Mesenteric fat pad (tissue), 1 donor: Measurements from ENCODE around the gene TFPT. TPM values are rescaled to one million over a fixed set of nuclear protein-coding genes. Genes with fewer than 3 reads are reported as not detected.
A peak's percentile ranks its signal among the peaks of the same experiment; 100 is the strongest.

ENCODE experiments used
- DNase-seq: peaks from one replicate; pipeline ENCODE4 v3.0.0-alpha.2; 2020; ENCODE audit warnings: low spot score
- long read RNA-seq: library from polyadenylated mRNA; unstranded; transcript quantifications from one replicate; pipeline ENCODE4 v2.0.0, GENCODE V29; 2020
- total RNA-seq: library from RNA; stranded (reverse); fragmentation: NEBNext Ultra II Directional; extraction: Animal tissue kit (Norgen Biotek cat#: 25700); gene quantifications from one replicate; pipeline ENCODE4 v1.2.1, GENCODE V29; 2021
- donor health status: DM: yes; HTN: yes; CAD: no.

Gene TFPT
- total RNA-seq: 16.7 TPM
- long read RNA-seq, transcript TFPT-203 (6 exons, 1,205 nt): major isoform, 7 of 9 reads
- long read RNA-seq, partial matches to known transcripts: 1 of 9 reads
- long read RNA-seq, other reads (novel, unspliced or antisense): 0 of 9 reads

- peak; percentile 97 for DNase-seq
Observed at GRCh38 chr19:54115109-54116063, at the start of gene TFPT, which contains the start of gene PRPF31. TSS of gene TFPT (minus strand) at chr19:54115657. CDS start at chr19:54115269, 388 bp downstream. TSS of gene PRPF31 (plus strand) at chr19:54115754. CDS start at chr19:54118279, 2,525 bp downstream.

- no peak for DNase-seq
Observed at GRCh38 chr19:54165222-54165621, 49.8 kb upstream of the TFPT start.

- DNase-seq: no peak
Observed at GRCh38 chr19:54164369-54165068, 49.1 kb upstream of the TFPT start.

GRCh38 chr19:54162884-54163283 is 47.4 kb upstream of the TFPT start:
- no peak for DNase-seq

GRCh38 chr19:54162241-54162805 is 46.9 kb upstream of the TFPT start:
- no peak for DNase-seq

- no peak for DNase-seq
Observed at GRCh38 chr19:54160854-54161253, 45.4 kb upstream of the TFPT start.

- DNase-seq: no peak
Observed at GRCh38 chr19:54160182-54160811, 44.8 kb upstream of the TFPT start.

GRCh38 chr19:54159352-54160181 is 44.1 kb upstream of the TFPT start, which contains the start of gene LENG1:
TSS of gene LENG1 (minus strand) at chr19:54159721. CDS start at chr19:54159695, 26 bp downstream.
- peak; percentile 98 for DNase-seq

GRCh38 chr19:54158812-54159351 is 43.4 kb upstream of the TFPT start:
- DNase-seq: no peak

GRCh38 chr19:54156953-54157352 is 41.5 kb upstream of the TFPT start:
- no peak for DNase-seq

GRCh38 chr19:54156490-54156889 is 41.0 kb upstream of the TFPT start:
- no peak for DNase-seq

GRCh38 chr19:54155694-54156093 is 40.2 kb upstream of the TFPT start:
- DNase-seq: no peak

- DNase-seq: no peak
Observed at GRCh38 chr19:54154603-54155345, 39.3 kb upstream of the TFPT start.

GRCh38 chr19:54153731-54154326 is 38.4 kb upstream of the TFPT start:
- DNase-seq: no peak

- no peak for DNase-seq
Observed at GRCh38 chr19:54152878-54153524, 37.5 kb upstream of the TFPT start.

- no peak for DNase-seq
Observed at GRCh38 chr19:54152267-54152666, 36.8 kb upstream of the TFPT start.

GRCh38 chr19:54151362-54152035 is 36.0 kb upstream of the TFPT start:
- no peak for DNase-seq
